HepG2 (cell line): ENCODE data around the gene NECAP2. TPM values are rescaled to one million over a fixed set of nuclear protein-coding genes. Genes with fewer than 3 reads are reported as not detected.
"Not testable (repeated sequence)": the region's sequence is repeated elsewhere in the genome, so short reads cannot be mapped to it uniquely, and the experiment has no call there.

Experiments used
- ATAC-seq: fragments of 200-7000 bp; cut with Tn5 transposase; 3 replicates; pipeline ENCODE4 v1.9.1; 2020; ENCODE audit warnings: mild to moderate bottlenecking, moderate library complexity
- BruUV-seq: library from RNA; stranded (reverse); fragments of 400-500 nt; replicated peaks from 2 replicates; lab custom pipeline; 2021; lab: Mats Ljungman, UMichigan
- CTCF ChIA-PET: fragments of 300-600 bp; formaldehyde crosslinking; extraction: SDS; loops from one replicate; lab custom pipeline; 2021; ENCODE audit warnings: low total read pairs, inconsistent platforms, low intra/inter-chr PET ratio; lab: Yijun Ruan, JAX
- POLR2A ChIA-PET: fragments of 350-600 bp; sonication (Branson Sonifier 250); formaldehyde crosslinking; loops from one replicate; lab custom pipeline; 2020; ENCODE audit warnings: antibody characterized with exemption, inconsistent platforms; lab: Yijun Ruan, JAX
- DNase-seq: peaks from one replicate; pipeline ENCODE4 v3.0.0-alpha.2; 2015; ENCODE audit warnings: low spot score
- FAIRE-seq: peaks from 3 replicates; lab custom pipeline; 2011; peaks lifted over from hg19 to GRCh38; lab: Jason Lieb, UNC
- H2AFZ ChIP-seq: one replicate; pipeline ENCODE4 v1.6.1; 2011; ENCODE audit warnings: low read length, inconsistent platforms
- H3K27ac ChIP-seq: fragments of 300-600 bp; 3 replicates; pipeline ENCODE4 v1.8.0; 2011; ENCODE audit warnings: mixed run types, mild to moderate bottlenecking, mixed read lengths, low read length, inconsistent platforms; ENCODE audit not compliant: insufficient read depth; ENCODE audit errors: extremely low read length
- H3K27me3 ChIP-seq, 2 experiments: fragments of 200-600 bp in 1 of 2; 2 replicates in 1 of 2; 3 replicates in 1 of 2; pipeline versions ENCODE4 v1.6.0 to v1.8.0; 2011; ENCODE audit warnings: low read length in 2 of 2, mild to moderate bottlenecking in 2 of 2, moderate library complexity in 2 of 2, inconsistent platforms in 1 of 2; ENCODE audit not compliant: insufficient read depth in 2 of 2, control insufficient read depth in 1 of 2
- H3K36me3 ChIP-seq, 2 experiments: fragments of 200-600 bp in 1 of 2; replicated peaks in 1 of 2; 2 replicates in 1 of 2; 3 replicates in 1 of 2; pipeline versions ENCODE4 v1.5.1 to v1.8.0; 2011; ENCODE audit warnings: low read length in 2 of 2, inconsistent platforms in 1 of 2; ENCODE audit not compliant: insufficient read depth in 2 of 2, control insufficient read depth in 1 of 2
- H3K4me1 ChIP-seq: 2 replicates; pipeline ENCODE4 v1.5.1; 2012; ENCODE audit warnings: low read length, inconsistent platforms; ENCODE audit not compliant: insufficient read depth
- H3K4me2 ChIP-seq: 2 replicates; pipeline ENCODE4 v1.6.0; 2011; ENCODE audit warnings: low read depth, low read length, inconsistent platforms
- H3K4me3 ChIP-seq, 3 experiments: fragments of 200-600 bp in 1 of 3; sonication (generic), shearing (Covaris generic) in 1 of 3; replicated peaks in 1 of 3; 2 replicates each; pipeline ENCODE4 v1.5.1; 2011 to 2016; ENCODE audit warnings: low read length in 3 of 3, inconsistent platforms in 2 of 3, low read depth in 2 of 3, mild to moderate bottlenecking in 2 of 3, control low read depth in 1 of 3, mixed read lengths in 1 of 3; ENCODE audit not compliant: insufficient read depth in 1 of 3
- H3K79me2 ChIP-seq: one replicate; pipeline ENCODE4 v1.6.1; 2011; ENCODE audit warnings: low read length, inconsistent platforms; ENCODE audit not compliant: insufficient read depth
- H3K9ac ChIP-seq: 2 replicates; pipeline ENCODE4 v1.6.0; 2011; ENCODE audit warnings: mild to moderate bottlenecking, low read depth, low read length, inconsistent platforms; ENCODE audit not compliant: insufficient read depth
- H3K9me3 ChIP-seq: 2 replicates; pipeline ENCODE4 v1.5.1; 2012; ENCODE audit warnings: mild to moderate bottlenecking, low read length
- H4K20me1 ChIP-seq: 2 replicates; pipeline ENCODE4 v1.6.0; 2011; ENCODE audit warnings: inconsistent platforms, mild to moderate bottlenecking, low read length, moderate library complexity; ENCODE audit not compliant: insufficient read depth
- KDM5B ChIP-seq: sonication (generic); formaldehyde crosslinking; IDR thresholded peaks from 2 replicates; pipeline ENCODE4 v1.4.0; 2020; ENCODE audit warnings: missing genetic modification reagents, mild to moderate bottlenecking, borderline replicate concordance
- ZC3H13 ChIP-seq: sonication (generic); formaldehyde crosslinking; IDR thresholded peaks from 2 replicates; pipeline ENCODE4 v1.8.1; 2023; ENCODE audit warnings: mild to moderate bottlenecking, missing genetic modification reagents, moderate library complexity
- ZNF619 ChIP-seq: sonication (generic); formaldehyde crosslinking; IDR thresholded peaks from 2 replicates; pipeline ENCODE4 v1.4.0; 2020; ENCODE audit warnings: mild to moderate bottlenecking, missing genetic modification reagents
- ZNF704 ChIP-seq: sonication (generic); formaldehyde crosslinking; IDR thresholded peaks from 2 replicates; pipeline ENCODE4 v1.8.1; 2023; ENCODE audit warnings: mild to moderate bottlenecking, inconsistent platforms, moderate library complexity, missing genetic modification reagents, borderline replicate concordance
- ZNF768 ChIP-seq: sonication (generic); formaldehyde crosslinking; IDR thresholded peaks from 2 replicates; pipeline ENCODE4 v1.4.0; 2020; ENCODE audit warnings: missing genetic modification reagents
- ZNF788 ChIP-seq: sonication (generic); formaldehyde crosslinking; IDR thresholded peaks from 2 replicates; pipeline ENCODE4 v1.5.0; 2020; ENCODE audit warnings: mild to moderate bottlenecking, missing genetic modification reagents, borderline replicate concordance
- WGBS: methylation state at CpG from one replicate; pipeline ENCODE4 v1.1.6; 2017; ENCODE audit warnings: low lambda C conversion rate; 5-methylcytosine and 5-hydroxymethylcytosine counted together
- in situ Hi-C: cut with HindIII; loops from 2 replicates; pipeline ENCODE4 v1.10.0; 2017; ENCODE audit warnings: low pct_unique_long_range_greater_than_20kb; ENCODE audit not compliant: extremely low pct_ligation_motif_present
- intact Hi-C: fragments of 100-400 bp; cut with micrococcal nuclease; formaldehyde crosslinking; loops from one replicate; pipeline ENCODE4 v1.10.0; 2022; ENCODE audit not compliant: unreplicated experiment
- polyA plus RNA-seq, 8 experiments: library from polyadenylated mRNA; depleted of rRNA in 3 of 8; stranded (reverse) in 7 of 8; unstranded in 1 of 8; fragments of >200 nt; fragmentation: Illumina TruSeq in 4 of 8; extraction: Trizol in 4 of 8; gene quantifications; 2 replicates each; pipeline versions ENCODE4 v1.2.1 to v1.2.3, GENCODE V29; 2011 to 2016; ENCODE audit warnings: low read depth in 4 of 8, missing spikeins in 1 of 8, mixed read lengths in 1 of 8; ENCODE audit not compliant: insufficient read depth in 1 of 8
- total RNA-seq, 5 experiments: library from RNA; depleted of rRNA; stranded (reverse); fragments of >200 nt; fragmentation: Illumina TruSeq; extraction: Trizol; gene quantifications; 2 replicates each; pipeline ENCODE4 v1.2.3, GENCODE V29; 2016; ENCODE audit warnings: low read depth in 1 of 5
- TF ChIP-seq, protein P1 (sequence below): IDR thresholded peaks from 2 replicates; pipeline ENCODE4 v1.6.1; 2016; ENCODE audit warnings: mild to moderate bottlenecking, missing biosample characterization, missing genetic modification reagents
- TF ChIP-seq, protein P2 (sequence below): sonication (generic); formaldehyde crosslinking; IDR thresholded peaks from 2 replicates; pipeline ENCODE4 v1.5.1; 2020; ENCODE audit warnings: mild to moderate bottlenecking, missing genetic modification reagents

NECAP2 gene
- total and polyA plus RNA-seq, 2 of the 13 experiments (the other 11 are each of a cell fraction or from before 2014, with no cell fraction given): 38.5 to 52.3 TPM

DNA sequence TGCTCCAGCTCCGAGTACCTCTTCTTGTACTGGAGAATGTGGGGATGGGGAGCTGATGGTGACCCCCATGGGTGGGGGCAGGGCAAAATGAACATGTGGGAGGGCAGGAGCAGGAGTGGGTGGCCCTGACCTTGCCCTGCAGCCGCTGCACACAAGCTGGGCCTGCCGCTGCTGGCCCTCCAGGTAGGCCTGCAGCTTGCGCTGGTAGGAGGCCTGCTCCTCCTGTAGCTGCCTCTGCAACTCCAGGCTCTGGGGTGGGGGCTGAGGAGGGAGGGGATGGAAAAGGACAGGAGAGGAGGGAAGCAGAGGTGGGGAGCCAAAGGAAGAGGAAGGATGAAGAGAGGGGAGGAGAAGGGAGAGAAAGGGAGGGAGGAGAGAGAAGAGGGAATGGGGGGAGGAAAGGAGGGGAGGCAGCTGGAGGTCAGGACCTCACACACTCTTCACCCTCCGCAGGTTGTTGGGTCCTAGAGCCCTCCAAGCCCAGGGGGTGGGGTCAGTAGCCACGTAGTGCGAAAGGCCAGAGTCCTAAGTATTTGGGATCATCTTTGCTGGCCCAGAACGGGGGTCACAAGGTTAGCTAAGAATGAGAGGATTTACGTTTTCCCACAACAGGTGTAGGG lies 50.6 kb downstream of the NECAP2 start (continued):
- no peak for TF ChIP-seq ZNF704 (CRISPR knock-in tag)
- no peak for TF ChIP-seq ZNF619 (CRISPR knock-in tag)
- no peak for TF ChIP-seq KDM5B (CRISPR knock-in tag)
- TF ChIP-seq, protein P1, sequence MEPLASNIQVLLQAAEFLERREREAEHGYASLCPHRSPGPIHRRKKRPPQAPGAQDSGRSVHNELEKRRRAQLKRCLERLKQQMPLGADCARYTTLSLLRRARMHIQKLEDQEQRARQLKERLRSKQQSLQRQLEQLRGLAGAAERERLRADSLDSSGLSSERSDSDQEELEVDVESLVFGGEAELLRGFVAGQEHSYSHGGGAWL (CRISPR knock-in tag): no peak
- TF ChIP-seq ZC3H13 (CRISPR knock-in tag): no peak
- TF ChIP-seq, protein P2, sequence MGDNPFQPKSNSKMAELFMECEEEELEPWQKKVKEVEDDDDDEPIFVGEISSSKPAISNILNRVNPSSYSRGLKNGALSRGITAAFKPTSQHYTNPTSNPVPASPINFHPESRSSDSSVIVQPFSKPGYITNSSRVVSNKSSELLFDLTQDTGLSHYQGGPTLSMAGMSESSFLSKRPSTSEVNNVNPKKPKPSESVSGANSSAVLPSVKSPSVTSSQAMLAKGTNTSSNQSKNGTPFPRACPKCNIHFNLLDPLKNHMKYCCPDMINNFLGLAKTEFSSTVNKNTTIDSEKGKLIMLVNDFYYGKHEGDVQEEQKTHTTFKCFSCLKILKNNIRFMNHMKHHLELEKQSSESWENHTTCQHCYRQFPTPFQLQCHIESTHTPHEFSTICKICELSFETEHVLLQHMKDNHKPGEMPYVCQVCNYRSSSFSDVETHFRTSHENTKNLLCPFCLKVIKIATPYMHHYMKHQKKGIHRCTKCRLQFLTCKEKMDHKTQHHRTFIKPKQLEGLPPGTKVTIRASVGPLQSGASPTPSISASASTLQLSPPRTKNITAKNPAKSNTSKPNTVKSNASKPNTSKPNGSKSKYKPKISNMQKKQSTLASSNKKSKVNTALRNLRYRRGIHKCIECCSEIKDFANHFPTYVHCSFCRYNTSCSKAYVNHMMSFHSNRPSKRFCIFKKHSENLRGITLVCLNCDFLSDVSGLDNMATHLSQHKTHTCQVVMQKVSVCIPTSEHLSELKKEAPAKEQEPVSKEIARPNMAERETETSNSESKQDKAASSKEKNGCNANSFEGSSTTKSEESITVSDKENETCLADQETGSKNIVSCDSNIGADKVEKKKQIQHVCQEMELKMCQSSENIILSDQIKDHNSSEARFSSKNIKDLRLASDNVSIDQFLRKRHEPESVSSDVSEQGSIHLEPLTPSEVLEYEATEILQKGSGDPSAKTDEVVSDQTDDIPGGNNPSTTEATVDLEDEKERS (CRISPR knock-in tag): no peak
- no peak for TF ChIP-seq ZNF788 (CRISPR knock-in tag)
- no peak for TF ChIP-seq ZNF768
- TF ChIP-seq, all 625 proteins: peak for 0

GRCh38 chr1:16492937-16493336 lies 52.4 kb downstream of the NECAP2 start:
- H3K27me3 ChIP-seq, CTCF ChIA-PET, in situ Hi-C loops, H3K79me2 ChIP-seq, intact Hi-C loops, H3K4me2 ChIP-seq, H3K36me3 ChIP-seq, H3K9ac ChIP-seq, H4K20me1 ChIP-seq, BruUV-seq, DNase-seq, FAIRE-seq, H3K27ac ChIP-seq, H3K9me3 ChIP-seq, ATAC-seq, H2AFZ ChIP-seq, H3K4me3 ChIP-seq: not testable (repeated sequence)
- POLR2A ChIA-PET: interaction anchor here (1.1 kb wide), 1 partner anchor 21 kb away, joined by 3 read pairs; no protein-coding TSS in a partner anchor
- 99% methylated on average over 6 of the region's 7 CpGs for WGBS
- peaks cover 21% of the 10 kb centered on the region for H3K4me1 ChIP-seq
